HepG2 (cell line): ENCODE data around the gene PIK3CA.

Experiments used
- EP300 ChIP-seq, 3 experiments: sonication (generic) in 1 of 3; formaldehyde crosslinking in 1 of 3; IDR thresholded peaks; 2 replicates each; pipeline versions ENCODE4 v1.5.1 to v1.6.1; 2011 to 2020; ENCODE audit warnings: low read depth in 2 of 3, low read length in 2 of 3, borderline replicate concordance in 1 of 3, improper control_type of control experiment in 1 of 3, mild to moderate bottlenecking in 1 of 3, missing genetic modification reagents in 1 of 3, moderate library complexity in 1 of 3
- GABPA ChIP-seq, 2 experiments: IDR thresholded peaks; 2 replicates each; pipeline ENCODE4 v1.6.1; 2011 to 2016; ENCODE audit warnings: low read depth in 2 of 2, low read length in 1 of 2, missing biosample characterization in 1 of 2, missing genetic modification characterization in 1 of 2
- KDM4B ChIP-seq: sonication (generic); formaldehyde crosslinking; IDR thresholded peaks from 2 replicates; pipeline ENCODE4 v1.4.0; 2020; ENCODE audit warnings: missing genetic modification reagents
- MYC ChIP-seq: sonication (generic); formaldehyde crosslinking; IDR thresholded peaks from 2 replicates; pipeline ENCODE4 v1.9.0; 2021; ENCODE audit warnings: missing genetic modification reagents, borderline replicate concordance
- PTBP1 ChIP-seq: fragments of 200-400 bp; formaldehyde crosslinking; IDR thresholded peaks from 2 replicates; pipeline ENCODE4 v1.6.1; 2018; ENCODE audit warnings: low read length, low read depth; ENCODE audit not compliant: poor library complexity, severe bottlenecking
- REPIN1 ChIP-seq: sonication (generic); formaldehyde crosslinking; IDR thresholded peaks from 2 replicates; pipeline ENCODE4 v1.8.0; 2022; ENCODE audit warnings: missing genetic modification reagents, low read depth, mild to moderate bottlenecking, borderline replicate concordance
- SP1 ChIP-seq, 2 experiments: fragments of 450-650 bp in 1 of 2; sonication (generic) in 1 of 2; formaldehyde crosslinking in 1 of 2; IDR thresholded peaks; 2 replicates each; pipeline versions ENCODE4 v1.4.0 to v1.6.1; 2016 to 2020; ENCODE audit warnings: missing genetic modification reagents in 1 of 2
- SRF ChIP-seq: IDR thresholded peaks from 2 replicates; pipeline ENCODE4 v1.6.1; 2011; ENCODE audit warnings: mild to moderate bottlenecking, low read depth, low read length, moderate library complexity
- ZNF589 ChIP-seq: sonication (generic); formaldehyde crosslinking; conservative IDR thresholded peaks from 2 replicates; pipeline ENCODE4 v1.8.0; 2022; ENCODE audit warnings: mild to moderate bottlenecking, moderate library complexity, missing genetic modification reagents

- TF ChIP-seq PTBP1 (no peak), KDM4B (CRISPR knock-in tag) (no peak), REPIN1 (CRISPR knock-in tag) (no peak), ZNF589 (CRISPR knock-in tag) (no peak), GABPA (IDR thresholded peaks at IDR 0.05; ENCODE audit: low read depth, low read length) (no peak), GABPA (CRISPR knock-in tag; IDR thresholded peaks at IDR 0.05; ENCODE audit: low read depth) (no peak), EP300 (IDR thresholded peaks at IDR 0.05; ENCODE audit: low read depth in 2 of 2, low read length in 2 of 2) (no peak), EP300 (CRISPR knock-in tag; IDR thresholded peaks at IDR 0.05; ENCODE audit: borderline replicate concordance) (no peak), MYC (CRISPR knock-in tag) (no peak), SRF (no peak), SP1 (IDR thresholded peaks at IDR 0.05) (no peak), SP1 (CRISPR knock-in tag; IDR thresholded peaks at IDR 0.05) (no peak)
Observed at GRCh38 chr3:179264449-179264848, 116.3 kb downstream of the PIK3CA start.
